Peyer's patch (tissue), 4 donors: Measurements from ENCODE around the gene HMGCS1. TPM values are rescaled to one million over a fixed set of nuclear protein-coding genes. Genes with fewer than 3 reads are reported as not detected.
"Not testable (repeated sequence)": the region's sequence is repeated elsewhere in the genome, so short reads cannot be mapped to it uniquely, and the experiment has no call there.

Experiments used
- DNase-seq, 3 donors: peaks; one replicate each; pipeline ENCODE4 v3.0.0-alpha.2; 2017 to 2019
- H3K27ac ChIP-seq, 4 donors: fragments of 200-600 bp; sonication (generic); one replicate each; pipeline ENCODE4 v1.5.1; 2016 to 2019
- H3K27me3 ChIP-seq, 2 donors: fragments of 200-600 bp; sonication (generic); one replicate each; pipeline ENCODE4 v1.5.1; 2019
- H3K36me3 ChIP-seq, 3 donors: fragments of 200-600 bp; sonication (generic); one replicate each; pipeline ENCODE4 v1.5.1; 2016 to 2019
- H3K4me1 ChIP-seq, 4 donors: fragments of 200-600 bp; sonication (generic); one replicate each; pipeline ENCODE4 v1.5.1; 2016 to 2019
- H3K4me3 ChIP-seq, 4 donors: fragments of 200-600 bp; sonication (generic); 1 replicate in 3 of 4; 2 replicates in 1 of 4; pipeline ENCODE4 v1.5.1; 2016 to 2019; ENCODE audit warnings: mild to moderate bottlenecking in 1 of 4
- H3K9me3 ChIP-seq, 4 donors: fragments of 200-600 bp; sonication (generic); one replicate each; pipeline ENCODE4 v1.5.1; 2016 to 2019; ENCODE audit warnings: mild to moderate bottlenecking in 1 of 4
- CTCF ChIP-seq, 6 experiments: fragments of 450-650 bp in 4 of 6; fragments of 200-600 bp in 2 of 6; sonication (generic) in 1 of 6; IDR thresholded peaks; one replicate each; pipeline ENCODE4 v1.5.1; 2017 to 2019; ENCODE audit warnings: antibody characterized with exemption in 6 of 6, mild to moderate bottlenecking in 3 of 6, moderate library complexity in 1 of 6
- POLR2A ChIP-seq, 2 donors: fragments of 450-650 bp; IDR thresholded peaks; one replicate each; pipeline ENCODE4 v1.5.1; 2017; ENCODE audit warnings: antibody characterized with exemption in 2 of 2, mild to moderate bottlenecking in 2 of 2, moderate library complexity in 2 of 2
- total RNA-seq, 4 donors: library from RNA; depleted of rRNA; stranded (reverse); fragments of >200 nt; gene quantifications; one replicate each; pipeline ENCODE4 v1.1.0, GENCODE V29; 2016

The HMGCS1 gene
- total RNA-seq, 4 donors from 2014 or later, result 26.4 to 107 (median 66.4) TPM

GRCh38 chr5:43273552-43273951, 39.7 kb downstream of the HMGCS1 start:
- H3K4me3 ChIP-seq, result no peak overlapping the region
- no peaks in the 10 kb centered on the region for H3K36me3 ChIP-seq
- no peak for TF ChIP-seq CTCF (IDR thresholded peaks at IDR 0.05)
- TF ChIP-seq POLR2A (IDR thresholded peaks at IDR 0.05), result no peak
- no peak for DNase-seq
- H3K4me1 ChIP-seq, result no peaks in the 10 kb centered on the region
- no peaks in the 10 kb centered on the region for H3K9me3 ChIP-seq
- no peaks in the 10 kb centered on the region for H3K27me3 ChIP-seq
- no peak overlapping the region for H3K27ac ChIP-seq

GRCh38 chr5:43270645-43271044, 42.6 kb downstream of the HMGCS1 start:
- no peaks in the 10 kb centered on the region for H3K4me1 ChIP-seq
- no peaks in the 10 kb centered on the region for H3K27me3 ChIP-seq
- H3K36me3 ChIP-seq, result no peaks in the 10 kb centered on the region
- TF ChIP-seq POLR2A (IDR thresholded peaks at IDR 0.05) (no peak), CTCF (IDR thresholded peaks at IDR 0.05) (no peak)
- no peaks in the 10 kb centered on the region for H3K9me3 ChIP-seq
- H3K27ac ChIP-seq, result no peak overlapping the region
- DNase-seq, result no peak
- no peak overlapping the region for H3K4me3 ChIP-seq

- no peak for TF ChIP-seq POLR2A (IDR thresholded peaks at IDR 0.05)
- no peak for TF ChIP-seq CTCF (IDR thresholded peaks at IDR 0.05)
- Histone ChIP-seq H3K9me3 (no peaks in the 10 kb centered on the region), H3K4me3 (no peak overlapping the region), H3K27ac (no peak overlapping the region), H3K4me1 (no peaks in the 10 kb centered on the region), H3K27me3 (no peaks in the 10 kb centered on the region), H3K36me3 (no peaks in the 10 kb centered on the region)
- no peak for DNase-seq
These were observed 44.9 kb downstream of the HMGCS1 start for GRCh38 chr5:43268188-43268820.

- H3K9me3 ChIP-seq, H3K4me3 ChIP-seq, H3K4me1 ChIP-seq, H3K27ac ChIP-seq, H3K36me3 ChIP-seq, H3K27me3 ChIP-seq, DNase-seq: not testable (repeated sequence)
These were observed 50.9 kb downstream of the HMGCS1 start for GRCh38 chr5:43262269-43262668.

- Histone ChIP-seq H3K27ac (no peak overlapping the region), H3K9me3 (no peaks in the 10 kb centered on the region), H3K4me3 (no peak overlapping the region), H3K27me3 (no peaks in the 10 kb centered on the region), H3K36me3 (no peaks in the 10 kb centered on the region), H3K4me1 (no peaks in the 10 kb centered on the region)
- no peak for DNase-seq
- TF ChIP-seq CTCF (IDR thresholded peaks at IDR 0.05) (no peak), POLR2A (IDR thresholded peaks at IDR 0.05) (no peak)
These were observed 55.1 kb downstream of the HMGCS1 start for GRCh38 chr5:43258116-43258515.

- H3K9me3 ChIP-seq, result no peaks in the 10 kb centered on the region
- DNase-seq, result no peak
- TF ChIP-seq POLR2A (IDR thresholded peaks at IDR 0.05) (no peak), CTCF (IDR thresholded peaks at IDR 0.05) (no peak)
- no peaks in the 10 kb centered on the region for H3K27me3 ChIP-seq
- H3K36me3 ChIP-seq, result no peaks in the 10 kb centered on the region
- H3K27ac ChIP-seq, result no peak overlapping the region
- no peak overlapping the region for H3K4me3 ChIP-seq
- no peaks in the 10 kb centered on the region for H3K4me1 ChIP-seq
These were observed 56.8 kb downstream of the HMGCS1 start for GRCh38 chr5:43256261-43256966.
